ENCODE data around the gene STX16.

Gene STX16

GRCh38 chr20:58649288-58650180, 1.5 kb upstream of the STX16 start:
- H3K9me3 Mint-ChIP-seq: no peaks in the 10 kb centered on the region
- H3K36me3 Mint-ChIP-seq: peaks cover 6 to 17% of the 10 kb centered on the region in 2 donors
- H3K4me3 Mint-ChIP-seq: peak overlapping the region; percentile 80 to 82
- H3K27ac Mint-ChIP-seq: peak overlapping the region; percentile 25
- no peaks in the 10 kb centered on the region for H3K27me3 Mint-ChIP-seq
- H3K4me1 Mint-ChIP-seq: peaks cover 4 to 18% of the 10 kb centered on the region in 2 donors
- DNase-seq: no peak
- peak in 1 of 2 donors; percentile 0 for ATAC-seq (replicated peaks)

- ATAC-seq (replicated peaks) (peak; percentile 31 to 38), DNase-seq (peak; percentile 17)
These were observed 805 bp upstream of the STX16 start for GRCh38 chr20:58650181-58650775.

GRCh38 chr20:58651559-58651945, 469 bp downstream of the STX16 start:
- peak overlapping the region; percentile 93 for H3K27ac Mint-ChIP-seq

More at GRCh38 chr20:58650181-58650775, 805 bp upstream of the STX16 start:
- Mint-ChIP-seq H3K36me3 (peaks cover 6 to 17% of the 10 kb centered on the region in 2 donors), H3K9me3 (no peaks in the 10 kb centered on the region), H3K27ac (peak overlapping the region; percentile 93), H3K27me3 (no peaks in the 10 kb centered on the region), H3K4me1 (peaks cover 4 to 18% of the 10 kb centered on the region in 2 donors), H3K4me3 (peak overlapping the region; percentile 92 to 93)

GRCh38 chr20:58651946-58652605, 993 bp downstream of the STX16 start:
- Mint-ChIP-seq H3K27ac (peak overlapping the region; percentile 93), H3K9me3 (no peaks in the 10 kb centered on the region), H3K4me1 (peaks cover 6 to 30% of the 10 kb centered on the region in 2 donors), H3K4me3 (peak overlapping the region; percentile 92 to 93), H3K27me3 (no peaks in the 10 kb centered on the region), H3K36me3 (peaks cover 6 to 21% of the 10 kb centered on the region in 2 donors)
- peak; percentile 46 to 57 for ATAC-seq (replicated peaks)
- DNase-seq: peak; percentile 35

More at GRCh38 chr20:58651559-58651945, 469 bp downstream of the STX16 start:
- ATAC-seq (replicated peaks): no peak
- Mint-ChIP-seq H3K9me3 (no peaks in the 10 kb centered on the region), H3K36me3 (peaks cover 6 to 21% of the 10 kb centered on the region in 2 donors), H3K4me3 (peak overlapping the region; percentile 92 to 93), H3K4me1 (peaks cover 6 to 25% of the 10 kb centered on the region in 2 donors), H3K27me3 (no peaks in the 10 kb centered on the region)
- no peak for DNase-seq

- Mint-ChIP-seq H3K27me3 (no peaks in the 10 kb centered on the region), H3K27ac (peak overlapping the region; percentile 93), H3K4me1 (peaks cover 6 to 37% of the 10 kb centered on the region in 2 donors), H3K4me3 (peak overlapping the region; percentile 92 to 93), H3K9me3 (no peaks in the 10 kb centered on the region), H3K36me3 (peaks cover 6 to 21% of the 10 kb centered on the region in 2 donors)
- ATAC-seq (replicated peaks) (no peak), DNase-seq (no peak)
These were observed 1.7 kb downstream of the STX16 start for GRCh38 chr20:58652606-58653294.

- Mint-ChIP-seq H3K36me3 (peaks cover 8 to 21% of the 10 kb centered on the region in 2 donors), H3K4me3 (no peak overlapping the region), H3K27ac (no peak overlapping the region), H3K4me1 (peaks cover 8 to 35% of the 10 kb centered on the region in 2 donors), H3K27me3 (no peaks in the 10 kb centered on the region), H3K9me3 (no peaks in the 10 kb centered on the region)
- no peak for ATAC-seq (replicated peaks)
- no peak for DNase-seq
These were observed 3.3 kb downstream of the STX16 start for GRCh38 chr20:58654337-58654736.

- Mint-ChIP-seq H3K4me3 (no peak overlapping the region), H3K36me3 (peaks cover 11 to 28% of the 10 kb centered on the region in 2 donors), H3K27ac (no peak overlapping the region), H3K9me3 (no peaks in the 10 kb centered on the region), H3K27me3 (no peaks in the 10 kb centered on the region), H3K4me1 (peaks cover 11 to 43% of the 10 kb centered on the region in 2 donors)
- DNase-seq: no peak
- ATAC-seq (replicated peaks): no peak
These were observed 4.4 kb downstream of the STX16 start for GRCh38 chr20:58655328-58656107.

GRCh38 chr20:58656831-58657230, 5.7 kb downstream of the STX16 start:
- Mint-ChIP-seq H3K27ac (no peak overlapping the region), H3K9me3 (no peaks in the 10 kb centered on the region)
- no peak for ATAC-seq (replicated peaks)

GRCh38 chr20:58657262-58657661, 6.2 kb downstream of the STX16 start:
- no peaks in the 10 kb centered on the region for H3K9me3 Mint-ChIP-seq
- no peak for ATAC-seq (replicated peaks)

More at GRCh38 chr20:58656831-58657230, 5.7 kb downstream of the STX16 start:
- Mint-ChIP-seq H3K4me1 (peaks cover 15 to 55% of the 10 kb centered on the region in 2 donors), H3K4me3 (no peak overlapping the region), H3K36me3 (peaks cover 14 to 30% of the 10 kb centered on the region in 2 donors), H3K27me3 (no peaks in the 10 kb centered on the region)
- no peak for DNase-seq

GRCh38 chr20:58657986-58658385, 6.9 kb downstream of the STX16 start:
- peaks cover 15 to 54% of the 10 kb centered on the region in 2 donors for H3K4me1 Mint-ChIP-seq
- ATAC-seq (replicated peaks) (no peak), DNase-seq (no peak)
- no peaks in the 10 kb centered on the region for H3K9me3 Mint-ChIP-seq
- H3K36me3 Mint-ChIP-seq: peaks cover 13 to 31% of the 10 kb centered on the region in 2 donors
- H3K27me3 Mint-ChIP-seq: no peaks in the 10 kb centered on the region
- no peak overlapping the region for H3K27ac Mint-ChIP-seq
- no peak overlapping the region for H3K4me3 Mint-ChIP-seq

More at GRCh38 chr20:58657262-58657661, 6.2 kb downstream of the STX16 start:
- Mint-ChIP-seq H3K36me3 (peaks cover 14 to 33% of the 10 kb centered on the region in 2 donors), H3K27me3 (no peaks in the 10 kb centered on the region), H3K27ac (no peak overlapping the region), H3K4me3 (no peak overlapping the region), H3K4me1 (peaks cover 15 to 59% of the 10 kb centered on the region in 2 donors)
- no peak for DNase-seq

- Mint-ChIP-seq H3K27ac (no peak overlapping the region), H3K9me3 (no peaks in the 10 kb centered on the region), H3K4me1 (peaks cover 13 to 49% of the 10 kb centered on the region in 2 donors), H3K4me3 (no peak overlapping the region), H3K36me3 (peaks cover 11 to 33% of the 10 kb centered on the region in 2 donors), H3K27me3 (no peaks in the 10 kb centered on the region)
- no peak for DNase-seq
- no peak for ATAC-seq (replicated peaks)
These were observed 7.7 kb downstream of the STX16 start for GRCh38 chr20:58658760-58659159.

- peaks cover 12 to 36% of the 10 kb centered on the region in 2 donors for H3K36me3 Mint-ChIP-seq
- DNase-seq (no peak), ATAC-seq (replicated peaks) (no peak)
- H3K27me3 Mint-ChIP-seq: no peaks in the 10 kb centered on the region
- H3K4me1 Mint-ChIP-seq: peaks cover 14 to 49% of the 10 kb centered on the region in 2 donors
- no peak overlapping the region for H3K4me3 Mint-ChIP-seq
- no peak overlapping the region for H3K27ac Mint-ChIP-seq
- H3K9me3 Mint-ChIP-seq: no peaks in the 10 kb centered on the region
These were observed 8.8 kb downstream of the STX16 start for GRCh38 chr20:58659841-58660240.
